HUES64 (cell line): ENCODE measurements around the gene NPIPA7.
"Not testable (repeated sequence)": the region's sequence is repeated elsewhere in the genome, so short reads cannot be mapped to it uniquely, and the experiment has no call there.

Source experiments
- H3K27ac ChIP-seq: 2 replicates; pipeline ENCODE4 v1.7.0; 2013; ENCODE audit warnings: low read depth, low read length, inconsistent platforms
- H3K27me3 ChIP-seq: 2 replicates; pipeline ENCODE4 v1.6.1; 2013; ENCODE audit warnings: mild to moderate bottlenecking, low read length; ENCODE audit not compliant: insufficient read depth
- H3K36me3 ChIP-seq: 2 replicates; pipeline ENCODE4 v1.6.1; 2013; ENCODE audit warnings: mild to moderate bottlenecking, low read length; ENCODE audit not compliant: insufficient read depth
- H3K4me1 ChIP-seq: 2 replicates; pipeline ENCODE4 v1.6.1; 2013; ENCODE audit warnings: mild to moderate bottlenecking, low read length, moderate library complexity; ENCODE audit not compliant: insufficient read depth
- H3K4me3 ChIP-seq: 2 replicates; pipeline ENCODE4 v1.5.1; 2013; ENCODE audit warnings: mild to moderate bottlenecking, low read length, moderate library complexity
- H3K9ac ChIP-seq: 2 replicates; pipeline ENCODE4 v1.6.1; 2013; ENCODE audit warnings: mild to moderate bottlenecking, low read depth, low read length
- H3K9me3 ChIP-seq: 2 replicates; pipeline ENCODE4 v1.6.1; 2013; ENCODE audit warnings: low read depth, low read length; ENCODE audit not compliant: insufficient read depth
- WGBS: fragments of 150-250, 120-280 bp; methylation state at CpG from one replicate; pipeline ENCODE4 v1.1.7; 2013; ENCODE audit warnings: missing lambda C conversion rate; 5-methylcytosine and 5-hydroxymethylcytosine counted together

The NPIPA7 gene

DNA sequence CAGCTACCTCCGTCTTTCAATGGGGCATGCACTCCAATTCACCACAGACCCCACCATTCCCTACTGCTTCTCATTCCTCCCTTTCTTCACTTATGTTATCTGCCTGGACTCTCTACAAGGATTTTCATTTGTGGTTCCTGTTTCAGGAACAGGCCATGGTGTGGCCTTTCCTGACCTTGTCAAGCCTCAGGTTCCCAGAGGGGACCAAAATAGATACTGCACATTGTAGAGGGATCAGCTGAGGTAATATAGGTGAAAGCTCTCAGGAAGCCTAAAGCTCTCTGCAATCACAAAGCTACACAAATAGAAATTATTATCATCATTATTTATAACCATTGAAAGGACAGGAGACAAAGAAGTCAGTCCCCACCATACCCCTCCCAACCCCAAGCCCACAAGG is 41.6 kb downstream of the NPIPA7 start:
- H3K36me3 ChIP-seq, H3K9me3 ChIP-seq, H3K9ac ChIP-seq, H3K27ac ChIP-seq, H3K4me1 ChIP-seq, H3K27me3 ChIP-seq, H3K4me3 ChIP-seq: not testable (repeated sequence)
- 83% methylated on average over 1 of the region's 1 CpG for WGBS

DNA sequence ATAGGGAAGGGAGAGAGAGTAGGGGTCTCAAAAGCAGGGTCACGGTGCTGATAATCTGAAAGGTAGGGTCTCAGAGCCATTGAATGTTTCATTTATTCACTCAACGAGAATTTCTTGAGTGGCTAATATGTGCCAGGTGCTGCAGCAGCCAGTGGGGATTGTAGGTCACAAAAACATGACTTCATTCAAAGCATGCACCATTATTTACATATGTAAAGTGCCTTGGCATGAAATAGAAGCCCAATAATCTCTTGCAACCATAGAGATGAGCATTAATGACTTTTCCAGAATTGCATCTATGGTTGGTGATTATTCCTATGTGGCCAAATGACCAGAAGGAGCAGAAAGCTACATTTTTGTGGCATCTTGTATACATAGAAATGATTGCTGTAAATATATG is 46.2 kb downstream of the NPIPA7 start:
- H3K27ac ChIP-seq, H3K9me3 ChIP-seq, H3K9ac ChIP-seq, H3K27me3 ChIP-seq, H3K4me3 ChIP-seq, H3K36me3 ChIP-seq, H3K4me1 ChIP-seq: not testable (repeated sequence)
- no CpG with 5 or more reads among the region's 2 CpGs for WGBS

GRCh38 chr16:16431135-16431534 is 52.2 kb downstream of the NPIPA7 start:
- WGBS: 80% methylated on average over 1 of the region's 3 CpGs
- not testable (repeated sequence) for H3K36me3 ChIP-seq, H3K4me1 ChIP-seq, H3K27ac ChIP-seq, H3K9ac ChIP-seq, H3K27me3 ChIP-seq, H3K9me3 ChIP-seq, H3K4me3 ChIP-seq

- H3K4me1 ChIP-seq, H3K4me3 ChIP-seq, H3K36me3 ChIP-seq, H3K9me3 ChIP-seq, H3K9ac ChIP-seq, H3K27ac ChIP-seq, H3K27me3 ChIP-seq: not testable (repeated sequence)
- no CpG with 5 or more reads among the region's 3 CpGs for WGBS
These were observed 55.8 kb downstream of the NPIPA7 start for GRCh38 chr16:16434711-16435110.

GRCh38 chr16:16441401-16441800 is 62.5 kb downstream of the NPIPA7 start:
- not testable (repeated sequence) for H3K9ac ChIP-seq, H3K4me1 ChIP-seq, H3K9me3 ChIP-seq, H3K27ac ChIP-seq, H3K27me3 ChIP-seq, H3K4me3 ChIP-seq, H3K36me3 ChIP-seq
- WGBS: no CpG with 5 or more reads among the region's 2 CpGs
